Breast epithelium (tissue), 4 donors: ENCODE data around the gene DONSON. TPM values are rescaled to one million over a fixed set of nuclear protein-coding genes. Genes with fewer than 3 reads are reported as not detected.

Experiments
- DNase-seq, 2 donors: peaks; one replicate each; pipeline ENCODE4 v3.0.0-alpha.2; 2019; ENCODE audit warnings: low spot score in 2 of 2
- H3K27ac ChIP-seq, 2 donors: fragments of 200-600 bp; sonication (generic) in 1 of 2; one replicate each; pipeline ENCODE4 v1.5.1; 2016 to 2019; ENCODE audit warnings: mild to moderate bottlenecking in 1 of 2
- H3K27me3 ChIP-seq, 2 donors: fragments of 200-600 bp; sonication (generic) in 1 of 2; one replicate each; pipeline versions ENCODE4 v1.5.1 to v1.6.0; 2017 to 2019; ENCODE audit warnings: control low read depth in 1 of 2, mild to moderate bottlenecking in 1 of 2
- H3K36me3 ChIP-seq: fragments of 200-600 bp; one replicate; pipeline ENCODE4 v1.5.1; 2019
- H3K4me1 ChIP-seq, 2 donors: fragments of 200-600 bp; sonication (generic); one replicate each; pipeline ENCODE4 v1.5.1; 2016 to 2019; ENCODE audit warnings: control low read depth in 1 of 2
- H3K4me3 ChIP-seq, 3 donors: fragments of 200-600 bp; sonication (generic); 1 replicate in 2 of 3; 2 replicates in 1 of 3; pipeline ENCODE4 v1.5.1; 2016 to 2019; ENCODE audit warnings: mild to moderate bottlenecking in 3 of 3, moderate library complexity in 2 of 3
- H3K9me3 ChIP-seq, 2 donors: fragments of 200-600 bp; sonication (generic) in 1 of 2; one replicate each; pipeline ENCODE4 v1.5.1; 2016 to 2019; ENCODE audit warnings: control low read depth in 1 of 2
- POLR2A ChIP-seq: fragments of 450-650 bp; IDR thresholded peaks from one replicate; pipeline ENCODE4 v1.6.1; 2016; ENCODE audit warnings: antibody characterized with exemption, mild to moderate bottlenecking, moderate library complexity
- POLR2AphosphoS5 ChIP-seq, 3 donors: sonication (generic); formaldehyde crosslinking; IDR thresholded peaks; one replicate each; pipeline ENCODE4 v1.6.1; 2017; ENCODE audit warnings: antibody characterized with exemption in 3 of 3
- intact Hi-C: fragments of 100-400 bp; cut with DNase I; formaldehyde crosslinking; loops from one replicate; pipeline ENCODE4 v1.15.1; 2023; ENCODE audit warnings: low total_unique reads
- total RNA-seq, 3 donors: library from RNA; depleted of rRNA; stranded (reverse); fragments of >200 nt; gene quantifications; one replicate each; pipeline ENCODE4 v1.1.0, GENCODE V29; 2016
- TF ChIP-seq, protein P1 (sequence below), 3 donors: fragments of 450-650 bp; IDR thresholded peaks; one replicate each; pipeline ENCODE4 v1.5.1; 2016 to 2017; ENCODE audit warnings: antibody characterized with exemption in 3 of 3, mild to moderate bottlenecking in 3 of 3, moderate library complexity in 3 of 3

Gene DONSON
- total RNA-seq, 3 donors from 2014 or later = 6.6 to 10.1 (median 9.2) TPM

DNA sequence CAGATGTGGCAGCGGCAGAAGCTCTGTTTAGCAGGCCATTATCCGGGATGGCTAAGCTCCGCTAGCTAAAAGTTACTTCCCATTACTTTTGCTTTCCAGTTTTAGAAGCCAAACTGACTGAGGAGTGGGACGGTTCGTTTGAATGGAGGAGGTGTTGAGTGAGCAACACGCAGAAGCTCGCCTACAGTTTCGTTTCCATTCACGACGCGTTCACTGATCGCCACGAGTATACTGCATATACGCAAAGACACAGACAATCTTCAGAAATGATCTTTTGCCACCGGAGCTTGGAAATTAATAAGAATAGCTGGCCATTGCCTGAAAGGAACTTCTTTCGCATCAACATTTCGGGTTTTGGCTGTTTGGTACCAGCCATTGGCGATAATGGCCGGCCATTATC is 31.0 kb downstream of the DONSON start:
- no peak for DNase-seq
- H3K9me3 ChIP-seq = no peaks in the 10 kb centered on the region
- intact Hi-C loops = no loop called here
- no peak overlapping the region for H3K27ac ChIP-seq
- no peak for TF ChIP-seq POLR2AphosphoS5 (IDR thresholded peaks at IDR 0.05)
- TF ChIP-seq POLR2A = no peak
- TF ChIP-seq, protein P1, sequence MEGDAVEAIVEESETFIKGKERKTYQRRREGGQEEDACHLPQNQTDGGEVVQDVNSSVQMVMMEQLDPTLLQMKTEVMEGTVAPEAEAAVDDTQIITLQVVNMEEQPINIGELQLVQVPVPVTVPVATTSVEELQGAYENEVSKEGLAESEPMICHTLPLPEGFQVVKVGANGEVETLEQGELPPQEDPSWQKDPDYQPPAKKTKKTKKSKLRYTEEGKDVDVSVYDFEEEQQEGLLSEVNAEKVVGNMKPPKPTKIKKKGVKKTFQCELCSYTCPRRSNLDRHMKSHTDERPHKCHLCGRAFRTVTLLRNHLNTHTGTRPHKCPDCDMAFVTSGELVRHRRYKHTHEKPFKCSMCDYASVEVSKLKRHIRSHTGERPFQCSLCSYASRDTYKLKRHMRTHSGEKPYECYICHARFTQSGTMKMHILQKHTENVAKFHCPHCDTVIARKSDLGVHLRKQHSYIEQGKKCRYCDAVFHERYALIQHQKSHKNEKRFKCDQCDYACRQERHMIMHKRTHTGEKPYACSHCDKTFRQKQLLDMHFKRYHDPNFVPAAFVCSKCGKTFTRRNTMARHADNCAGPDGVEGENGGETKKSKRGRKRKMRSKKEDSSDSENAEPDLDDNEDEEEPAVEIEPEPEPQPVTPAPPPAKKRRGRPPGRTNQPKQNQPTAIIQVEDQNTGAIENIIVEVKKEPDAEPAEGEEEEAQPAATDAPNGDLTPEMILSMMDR (IDR thresholded peaks at IDR 0.05) = no peak
- H3K4me1 ChIP-seq = peaks cover 0 to 8% of the 10 kb centered on the region in 2 donors
- no peak overlapping the region for H3K4me3 ChIP-seq
- H3K36me3 ChIP-seq = peaks cover 9% of the 10 kb centered on the region
- no peaks in the 10 kb centered on the region for H3K27me3 ChIP-seq

DNA sequence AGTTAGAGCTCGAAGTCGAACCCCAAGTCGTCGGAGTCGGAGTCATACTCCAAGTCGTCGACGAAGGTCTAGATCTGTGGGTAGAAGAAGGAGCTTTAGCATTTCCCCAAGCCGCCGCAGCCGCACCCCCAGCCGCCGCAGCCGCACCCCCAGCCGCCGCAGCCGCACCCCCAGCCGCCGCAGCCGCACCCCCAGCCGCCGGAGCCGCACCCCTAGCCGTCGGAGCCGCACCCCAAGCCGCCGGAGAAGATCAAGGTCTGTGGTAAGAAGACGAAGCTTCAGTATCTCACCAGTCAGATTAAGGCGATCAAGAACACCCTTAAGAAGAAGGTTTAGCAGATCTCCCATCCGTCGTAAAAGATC is 33.5 kb downstream of the DONSON start:
- intact Hi-C loops = loop anchor here (5.0 kb wide), 1 partner anchor 462 kb away; no protein-coding TSS in a partner anchor
- H3K27ac ChIP-seq = no peak overlapping the region
- TF ChIP-seq POLR2AphosphoS5 (IDR thresholded peaks at IDR 0.05) = no peak
- TF ChIP-seq, protein P1 (IDR thresholded peaks at IDR 0.05) = no peak
- TF ChIP-seq POLR2A = no peak
- H3K9me3 ChIP-seq = no peaks in the 10 kb centered on the region
- peaks cover 29% of the 10 kb centered on the region for H3K36me3 ChIP-seq
- H3K4me3 ChIP-seq = no peak overlapping the region
- H3K4me1 ChIP-seq = peaks cover 0 to 8% of the 10 kb centered on the region in 2 donors
- no peaks in the 10 kb centered on the region for H3K27me3 ChIP-seq
- DNase-seq = no peak

DNA sequence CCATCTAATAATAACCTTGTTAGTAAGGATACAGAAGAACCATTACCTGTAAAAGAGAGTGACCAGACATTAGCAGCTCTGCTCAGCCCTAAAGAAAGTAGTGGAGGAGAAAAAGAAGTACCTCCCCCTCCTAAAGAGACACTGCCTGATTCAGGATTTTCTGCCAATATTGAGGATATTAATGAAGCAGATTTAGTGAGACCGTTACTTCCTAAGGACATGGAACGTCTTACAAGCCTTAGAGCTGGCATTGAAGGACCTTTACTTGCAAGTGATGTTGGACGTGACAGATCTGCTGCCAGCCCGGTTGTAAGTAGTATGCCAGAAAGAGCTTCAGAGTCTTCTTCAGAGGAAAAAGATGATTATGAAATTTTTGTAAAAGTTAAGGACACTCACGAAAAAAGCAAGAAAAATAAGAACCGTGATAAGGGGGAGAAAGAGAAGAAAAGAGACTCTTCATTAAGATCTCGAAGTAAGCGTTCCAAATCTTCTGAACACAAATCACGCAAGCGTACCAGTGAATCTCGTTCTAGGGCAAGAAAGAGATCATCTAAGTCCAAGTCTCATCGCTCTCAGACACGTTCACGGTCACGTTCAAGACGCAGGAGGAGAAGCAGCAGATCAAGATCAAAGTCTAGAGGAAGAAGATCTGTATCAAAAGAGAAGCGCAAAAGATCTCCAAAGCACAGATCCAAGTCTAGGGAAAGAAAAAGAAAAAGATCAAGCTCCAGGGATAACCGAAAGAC is 34.1 kb downstream of the DONSON start:
- Histone ChIP-seq H3K27ac (no peak overlapping the region), H3K9me3 (no peaks in the 10 kb centered on the region), H3K4me3 (no peak overlapping the region), H3K36me3 (peaks cover 24% of the 10 kb centered on the region), H3K27me3 (no peaks in the 10 kb centered on the region), H3K4me1 (peaks cover 0 to 8% of the 10 kb centered on the region in 2 donors)
- no peak for DNase-seq
- intact Hi-C loops = loop anchor here (5.0 kb wide), 1 partner anchor 463 kb away; no protein-coding TSS in a partner anchor
- no peak for TF ChIP-seq POLR2AphosphoS5 (IDR thresholded peaks at IDR 0.05)
- TF ChIP-seq POLR2A = no peak
- TF ChIP-seq, protein P1 (IDR thresholded peaks at IDR 0.05) = no peak

DNA sequence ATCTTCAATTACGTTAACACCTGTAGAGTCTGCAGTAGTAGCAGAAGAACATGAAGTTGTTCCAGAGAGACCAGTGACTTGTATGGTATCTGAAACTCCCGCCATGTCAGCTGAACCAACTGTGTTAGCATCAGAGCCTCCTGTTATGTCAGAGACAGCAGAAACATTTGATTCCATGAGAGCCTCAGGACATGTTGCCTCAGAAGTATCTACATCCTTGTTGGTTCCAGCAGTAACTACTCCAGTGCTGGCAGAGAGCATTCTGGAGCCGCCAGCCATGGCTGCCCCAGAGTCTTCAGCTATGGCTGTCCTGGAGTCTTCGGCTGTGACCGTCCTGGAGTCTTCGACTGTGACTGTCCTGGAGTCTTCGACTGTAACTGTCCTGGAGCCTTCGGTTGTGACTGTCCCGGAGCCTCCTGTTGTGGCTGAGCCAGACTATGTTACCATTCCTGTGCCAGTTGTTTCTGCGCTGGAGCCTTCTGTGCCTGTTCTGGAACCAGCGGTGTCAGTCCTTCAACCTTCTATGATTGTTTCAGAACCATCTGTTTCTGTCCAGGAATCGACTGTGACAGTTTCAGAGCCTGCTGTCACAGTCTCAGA is 35.4 kb downstream of the DONSON start:
- Histone ChIP-seq H3K4me1 (peaks cover 0 to 8% of the 10 kb centered on the region in 2 donors), H3K27ac (no peak overlapping the region), H3K9me3 (no peaks in the 10 kb centered on the region), H3K36me3 (peaks cover 24% of the 10 kb centered on the region), H3K27me3 (no peaks in the 10 kb centered on the region), H3K4me3 (no peak overlapping the region)
- no peak for DNase-seq
- intact Hi-C loops = loop anchor here (5.0 kb wide), 1 partner anchor 464 kb away; no protein-coding TSS in a partner anchor
- TF ChIP-seq, protein P1 (IDR thresholded peaks at IDR 0.05) = no peak
- TF ChIP-seq POLR2A (no peak), POLR2AphosphoS5 (IDR thresholded peaks at IDR 0.05) (no peak)
